SK-N-MC (cell line): ENCODE results near the gene DYNLL2.
"Not testable (repeated sequence)": the region's sequence is repeated elsewhere in the genome, so short reads cannot be mapped to it uniquely, and the experiment has no call there.

Experiments used
- DNase-seq: peaks from one replicate; pipeline ENCODE4 v3.0.0-alpha.2; 2011; ENCODE audit warnings: low read depth, low spot score
- H3K27ac ChIP-seq: fragments of 200-600 bp; sonication (generic); 2 replicates; pipeline ENCODE4 v1.5.1; 2016; ENCODE audit warnings: mixed run types
- H3K36me3 ChIP-seq: fragments of 200-600 bp; sonication (generic); 2 replicates; pipeline ENCODE4 v1.6.1; 2017; ENCODE audit warnings: antibody characterized with exemption, low read length, mixed read lengths; ENCODE audit not compliant: insufficient read depth
- H3K4me3 ChIP-seq: fragments of 200-600 bp; sonication (generic); 2 replicates; pipeline ENCODE4 v1.5.1; 2016
- H3K9ac ChIP-seq: fragments of 200-600 bp; sonication (generic); 2 replicates; pipeline ENCODE4 v1.8.0; 2017; ENCODE audit warnings: mixed run types, mixed read lengths; ENCODE audit not compliant: insufficient read length
- H3K9me3 ChIP-seq: fragments of 200-600 bp; sonication (generic); 2 replicates; pipeline ENCODE4 v1.6.1; 2017; ENCODE audit warnings: low read depth, mild to moderate bottlenecking, antibody characterized with exemption, low read length, moderate library complexity, mixed read lengths
- EZH2 ChIP-seq: fragments of 200-600 bp; sonication (generic); IDR thresholded peaks from one replicate; pipeline ENCODE4 v1.6.1; 2017; ENCODE audit warnings: antibody characterized with exemption
- FOXP2 ChIP-seq: optimal IDR thresholded peaks from 2 replicates; pipeline ENCODE3; 2011; ENCODE audit warnings: mild to moderate bottlenecking, moderate library complexity; ENCODE audit not compliant: insufficient read depth; ENCODE audit errors: extremely low read length, control extremely low read depth
- POLR2AphosphoS5 ChIP-seq: IDR thresholded peaks from 2 replicates; pipeline ENCODE4 v1.6.1; 2012; ENCODE audit warnings: mild to moderate bottlenecking, low read depth, low read length, borderline replicate concordance

DYNLL2 gene

DNA sequence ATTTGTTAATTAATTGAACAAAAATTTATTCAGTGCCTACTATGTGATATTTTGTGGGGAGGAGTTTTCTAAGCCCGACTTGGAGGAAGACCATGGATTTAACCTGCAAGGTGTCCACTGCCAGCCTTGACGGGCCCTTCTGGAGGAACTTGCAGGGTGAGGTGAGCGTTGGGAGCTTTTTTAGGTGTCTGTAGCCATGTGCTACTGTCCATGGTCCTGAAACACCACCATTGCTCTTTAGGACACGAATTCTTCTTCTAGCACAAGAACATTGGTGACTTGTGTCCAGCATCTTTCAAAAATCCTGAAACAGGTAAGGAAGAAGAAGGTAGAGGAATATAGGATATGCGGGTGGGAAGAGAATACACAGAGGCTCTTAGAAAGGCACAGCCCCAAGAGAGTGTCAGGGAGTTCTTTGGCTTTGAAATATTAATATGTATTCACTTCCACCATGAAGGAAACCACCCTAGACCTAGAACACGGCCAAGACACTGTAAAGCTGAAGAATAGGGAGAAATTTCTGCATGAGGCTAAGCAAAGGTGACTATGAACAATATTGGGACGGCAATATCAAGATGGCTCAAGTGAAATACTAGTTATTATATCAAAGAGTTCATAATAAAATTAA, 37.1 kb downstream of the DYNLL2 start:
- no peaks in the 10 kb centered on the region for H3K36me3 ChIP-seq
- H3K9ac ChIP-seq, result no peak overlapping the region
- TF ChIP-seq EZH2 (no peak), POLR2AphosphoS5 (no peak)
- H3K4me3 ChIP-seq, result no peak overlapping the region
- H3K27ac ChIP-seq, result no peak overlapping the region
- H3K9me3 ChIP-seq, result no peaks in the 10 kb centered on the region
- DNase-seq, result peak; percentile 39

- H3K36me3 ChIP-seq, result no peaks in the 10 kb centered on the region
- H3K27ac ChIP-seq, result no peak overlapping the region
- H3K9ac ChIP-seq, result no peak overlapping the region
- H3K4me3 ChIP-seq, result no peak overlapping the region
- no peaks in the 10 kb centered on the region for H3K9me3 ChIP-seq
- DNase-seq, result no peak
- no peak for TF ChIP-seq FOXP2
- TF ChIP-seq POLR2AphosphoS5, result no peak
- no peak for TF ChIP-seq EZH2
Observed at GRCh38 chr17:58121925-58122324, 38.7 kb downstream of the DYNLL2 start.

GRCh38 chr17:58127846-58128245, 44.6 kb downstream of the DYNLL2 start:
- DNase-seq, result no peak
- H3K4me3 ChIP-seq, result no peak overlapping the region
- H3K9ac ChIP-seq, result no peak overlapping the region

GRCh38 chr17:58132697-58133096, 49.5 kb downstream of the DYNLL2 start:
- H3K4me3 ChIP-seq, H3K36me3 ChIP-seq, H3K9ac ChIP-seq, H3K9me3 ChIP-seq, H3K27ac ChIP-seq, DNase-seq: not testable (repeated sequence)

More at GRCh38 chr17:58127846-58128245, 44.6 kb downstream of the DYNLL2 start:
- Histone ChIP-seq H3K9me3 (no peaks in the 10 kb centered on the region), H3K36me3 (no peaks in the 10 kb centered on the region), H3K27ac (no peak overlapping the region)
- TF ChIP-seq POLR2AphosphoS5, result no peak
- no peak for TF ChIP-seq EZH2
- TF ChIP-seq FOXP2, result no peak

DNA sequence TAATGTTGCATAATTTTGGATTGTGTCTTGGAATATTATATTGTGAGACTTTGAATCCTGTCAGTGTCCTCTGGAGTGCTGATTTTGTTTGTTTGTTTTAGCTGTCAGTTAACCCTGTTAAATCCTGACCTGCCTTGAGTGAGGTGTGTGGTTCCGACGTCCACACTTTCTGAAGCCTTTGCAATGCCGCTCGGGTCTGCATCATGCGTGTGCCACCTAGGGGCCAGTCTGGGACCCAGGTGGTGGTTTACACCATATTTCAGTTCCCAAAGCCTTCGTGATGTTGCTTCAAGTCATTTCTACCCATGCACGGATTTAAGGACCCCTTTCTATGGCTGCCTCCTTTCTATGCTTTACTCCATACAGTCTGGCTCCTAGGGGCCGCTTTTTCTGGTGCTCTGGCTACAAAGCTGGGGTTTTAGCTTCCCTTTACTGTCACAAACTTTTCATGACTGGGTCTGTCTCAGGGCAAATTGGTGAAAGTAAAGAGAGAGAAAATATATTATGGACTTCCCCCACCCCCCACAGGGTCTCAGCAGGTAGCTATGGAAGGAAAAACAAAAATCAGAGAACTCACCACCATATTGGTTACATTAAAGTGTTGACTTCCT, 53.6 kb downstream of the DYNLL2 start:
- H3K9ac ChIP-seq, result no peak overlapping the region
- H3K36me3 ChIP-seq, result no peaks in the 10 kb centered on the region
- DNase-seq, result no peak
- H3K9me3 ChIP-seq, result no peaks in the 10 kb centered on the region
- no peak overlapping the region for H3K4me3 ChIP-seq
- H3K27ac ChIP-seq, result no peak overlapping the region
- TF ChIP-seq FOXP2 (no peak), EZH2 (no peak), POLR2AphosphoS5 (no peak)

DNA sequence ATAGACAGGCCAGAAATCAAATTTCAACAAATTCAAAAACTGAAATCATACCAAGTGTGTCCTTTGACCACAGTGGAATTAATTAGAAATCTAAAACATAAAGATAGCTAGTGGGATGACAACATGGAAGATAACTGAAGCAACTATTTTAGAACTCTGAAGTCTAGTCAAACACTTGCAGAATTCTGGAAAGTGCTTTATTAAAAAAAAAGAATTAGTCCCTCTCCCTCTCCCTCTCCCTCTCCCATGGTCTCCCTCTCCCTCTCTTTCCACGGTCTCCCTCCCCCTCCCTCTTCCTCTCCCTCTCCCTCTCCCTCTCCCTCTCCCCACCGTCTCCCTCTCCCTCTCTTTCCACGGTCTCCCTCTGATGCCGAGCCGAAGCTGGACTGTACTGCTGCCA, 58.3 kb downstream of the DYNLL2 start:
- TF ChIP-seq FOXP2, result no peak
- no peak for TF ChIP-seq POLR2AphosphoS5
- no peak for TF ChIP-seq EZH2
- H3K4me3 ChIP-seq, result no peak overlapping the region
- no peaks in the 10 kb centered on the region for H3K36me3 ChIP-seq
- peaks cover 4% of the 10 kb centered on the region; the same call in 1 of the 2 replicates for H3K9me3 ChIP-seq
- H3K27ac ChIP-seq, result no peak overlapping the region
- H3K9ac ChIP-seq, result no peak overlapping the region
- DNase-seq, result no peak

DNA sequence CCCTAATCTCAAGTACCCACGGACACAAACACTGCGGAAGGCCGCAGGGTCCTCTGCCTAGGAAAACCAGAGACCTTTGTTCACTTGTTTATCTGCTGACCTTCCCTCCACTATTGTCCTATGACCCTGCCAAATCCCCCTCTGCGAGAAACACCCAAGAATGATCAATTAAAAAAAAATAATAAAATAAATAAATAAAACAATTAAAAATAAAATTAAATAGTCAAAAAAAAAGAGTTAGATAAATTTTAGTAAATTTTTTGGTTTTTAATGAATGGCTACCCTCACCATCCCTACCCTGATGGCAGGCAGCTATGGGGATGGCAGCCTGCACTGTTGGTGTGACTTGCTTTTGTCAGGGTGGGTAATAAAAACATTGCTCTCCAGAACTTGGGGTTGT, 60.1 kb downstream of the DYNLL2 start:
- not testable (repeated sequence) for DNase-seq, H3K9ac ChIP-seq, H3K27ac ChIP-seq, H3K4me3 ChIP-seq, H3K36me3 ChIP-seq, H3K9me3 ChIP-seq

DNA sequence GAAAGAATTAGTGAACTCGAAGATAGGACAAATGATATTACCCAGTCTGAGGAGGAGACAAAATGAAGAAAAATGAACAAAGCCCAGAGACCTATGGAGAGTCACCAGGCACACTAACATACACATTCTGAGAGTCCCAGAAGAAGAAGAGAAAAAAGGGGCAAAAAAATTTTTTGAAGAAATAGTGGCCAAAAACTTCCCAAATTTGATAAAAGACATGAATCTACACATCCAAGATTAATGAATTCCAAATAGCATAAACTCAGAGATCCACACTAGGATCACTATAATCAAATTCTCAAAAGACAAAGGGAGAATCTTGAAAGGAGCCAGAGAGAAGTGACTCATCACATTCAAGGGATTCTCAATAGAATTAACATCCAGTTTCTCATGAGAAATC, 61.6 kb downstream of the DYNLL2 start:
- Histone ChIP-seq H3K4me3 (no peak overlapping the region), H3K9ac (no peak overlapping the region), H3K9me3 (peaks cover 4% of the 10 kb centered on the region; the same call in 1 of the 2 replicates), H3K36me3 (no peaks in the 10 kb centered on the region), H3K27ac (no peak overlapping the region)
- no peak for DNase-seq
- TF ChIP-seq POLR2AphosphoS5 (no peak), FOXP2 (no peak), EZH2 (no peak)
